Uterus (tissue), 4 donors: Measurements from ENCODE around the gene SARS2. TPM values are rescaled to one million over a fixed set of nuclear protein-coding genes. Genes with fewer than 3 reads are reported as not detected.

Source experiments
- DNase-seq, 2 donors: peaks; one replicate each; pipeline ENCODE4 v3.0.0-alpha.2; 2019 to 2020
- H3K27ac ChIP-seq, 2 donors: fragments of 200-600 bp; sonication (generic); 1 replicate in 1 of 2; 2 replicates in 1 of 2; pipeline ENCODE4 v1.5.1; 2016 to 2018
- H3K27me3 ChIP-seq, 2 donors: fragments of 200-600 bp; sonication (generic); one replicate each; pipeline ENCODE4 v1.5.1; 2018 to 2019; ENCODE audit warnings: control low read depth in 1 of 2
- H3K36me3 ChIP-seq, 2 donors: fragments of 200-600 bp; sonication (generic); one replicate each; pipeline ENCODE4 v1.5.1; 2019; ENCODE audit warnings: control low read depth in 1 of 2
- H3K4me1 ChIP-seq, 2 donors: fragments of 200-600 bp; sonication (generic); one replicate each; pipeline ENCODE4 v1.5.1; 2018 to 2019; ENCODE audit warnings: control low read depth in 1 of 2
- H3K4me3 ChIP-seq, 2 donors: fragments of 200-600 bp; sonication (generic); 1 replicate in 1 of 2; 2 replicates in 1 of 2; pipeline ENCODE4 v1.5.1; 2018 to 2019; ENCODE audit warnings: mild to moderate bottlenecking in 1 of 2
- H3K9me3 ChIP-seq, 2 donors: fragments of 200-600 bp; sonication (generic); one replicate each; pipeline ENCODE4 v1.5.1; 2019; ENCODE audit warnings: control low read depth in 1 of 2
- CTCF ChIP-seq, 4 experiments: fragments of 200-600 bp in 2 of 4; fragments of 450-650 bp in 2 of 4; sonication (generic) in 2 of 4; IDR thresholded peaks; one replicate each; pipeline ENCODE4 v1.5.1; 2016 to 2019; ENCODE audit warnings: antibody characterized with exemption in 4 of 4, mild to moderate bottlenecking in 2 of 4, moderate library complexity in 1 of 4
- POLR2A ChIP-seq, 2 donors: fragments of 450-650 bp; IDR thresholded peaks; one replicate each; pipeline ENCODE4 v1.6.1; 2016; ENCODE audit warnings: antibody characterized with exemption in 2 of 2, mild to moderate bottlenecking in 1 of 2, moderate library complexity in 1 of 2
- intact Hi-C: fragments of 100-400 bp; cut with DNase I; formaldehyde crosslinking; loops from one replicate; pipeline ENCODE4 v1.15.1; 2023; ENCODE audit warnings: low total_unique reads
- total RNA-seq, 4 donors: library from RNA; depleted of rRNA in 3 of 4; stranded (reverse); fragments of >200 nt in 3 of 4; gene quantifications; one replicate each; pipeline versions ENCODE4 v1.1.0 to v1.2.4, GENCODE V29; 2014 to 2023
- donor health status: DM: yes; HTN: yes; CAD: no.

SARS2 gene
- total RNA-seq, 4 donors from 2014 or later: 1.3 to 18.4 (median 10.6) TPM

GRCh38 chr19:38920602-38921419 lies 9.8 kb downstream of the SARS2 start:
- no peak for DNase-seq
- TF ChIP-seq CTCF (IDR thresholded peaks at IDR 0.05) (no peak), POLR2A (IDR thresholded peaks at IDR 0.05) (no peak)
- intact Hi-C loops: no loop called here
- H3K36me3 ChIP-seq: no peaks in the 10 kb centered on the region
- H3K4me3 ChIP-seq: no peak overlapping the region
- H3K27me3 ChIP-seq: no peaks in the 10 kb centered on the region
- no peaks in the 10 kb centered on the region for H3K9me3 ChIP-seq
- H3K4me1 ChIP-seq: no peaks in the 10 kb centered on the region
- no peak overlapping the region for H3K27ac ChIP-seq

- Histone ChIP-seq H3K36me3 (no peaks in the 10 kb centered on the region), H3K27me3 (no peaks in the 10 kb centered on the region), H3K27ac (no peak overlapping the region), H3K4me1 (no peaks in the 10 kb centered on the region), H3K4me3 (no peak overlapping the region), H3K9me3 (no peaks in the 10 kb centered on the region)
- intact Hi-C loops: no loop called here
- no peak for DNase-seq
- TF ChIP-seq POLR2A (IDR thresholded peaks at IDR 0.05) (no peak), CTCF (IDR thresholded peaks at IDR 0.05) (no peak)
Observed at GRCh38 chr19:38919837-38920601, 10.5 kb downstream of the SARS2 start.

DNA sequence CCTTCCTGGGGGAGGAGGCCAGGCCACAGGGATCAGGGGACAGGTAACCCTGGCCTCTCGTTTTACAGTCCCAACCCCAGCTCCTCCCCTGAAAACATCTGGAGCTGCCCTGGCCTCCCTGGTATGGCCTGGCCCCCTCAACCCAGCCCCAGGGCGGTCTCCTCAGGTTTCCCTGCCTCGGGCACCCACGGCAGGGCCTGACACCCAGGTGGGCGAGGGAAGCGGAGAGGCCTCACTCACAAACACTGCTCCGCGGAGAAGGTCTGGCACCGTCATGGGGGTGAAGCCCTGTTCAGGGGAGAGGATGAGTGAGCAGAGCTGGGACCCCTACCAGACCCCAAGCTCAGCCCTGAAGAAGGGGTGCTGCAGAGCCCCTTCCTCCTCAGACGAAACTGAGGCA lies 12.0 kb downstream of the SARS2 start:
- Histone ChIP-seq H3K36me3 (no peaks in the 10 kb centered on the region), H3K27me3 (no peaks in the 10 kb centered on the region), H3K9me3 (no peaks in the 10 kb centered on the region), H3K4me1 (no peaks in the 10 kb centered on the region), H3K4me3 (no peak overlapping the region), H3K27ac (no peak overlapping the region)
- TF ChIP-seq POLR2A (IDR thresholded peaks at IDR 0.05) (no peak), CTCF (IDR thresholded peaks at IDR 0.05) (no peak)
- DNase-seq: no peak
- intact Hi-C loops: no loop called here

- Histone ChIP-seq H3K9me3 (no peaks in the 10 kb centered on the region), H3K36me3 (no peaks in the 10 kb centered on the region), H3K27ac (no peak overlapping the region), H3K4me3 (no peak overlapping the region), H3K27me3 (no peaks in the 10 kb centered on the region), H3K4me1 (no peaks in the 10 kb centered on the region)
- intact Hi-C loops: no loop called here
- TF ChIP-seq CTCF (IDR thresholded peaks at IDR 0.05): no peak
- DNase-seq: no peak
Observed at GRCh38 chr19:38917921-38918491, 12.6 kb downstream of the SARS2 start.

GRCh38 chr19:38917516-38917915 lies 13.0 kb downstream of the SARS2 start:
- Histone ChIP-seq H3K36me3 (no peaks in the 10 kb centered on the region), H3K4me1 (no peaks in the 10 kb centered on the region), H3K9me3 (no peaks in the 10 kb centered on the region), H3K27me3 (no peaks in the 10 kb centered on the region), H3K27ac (no peak overlapping the region), H3K4me3 (no peak overlapping the region)
- DNase-seq: no peak
- intact Hi-C loops: no loop called here
- no peak for TF ChIP-seq POLR2A (IDR thresholded peaks at IDR 0.05)
- no peak for TF ChIP-seq CTCF (IDR thresholded peaks at IDR 0.05)
